Activated T-cell treated with anti-CD3 and anti-CD28 coated beads, Interleukin-2, amount 50 U/mL, for 4 hours (primary cell): ENCODE data around the gene LMO7. TPM values are rescaled to one million over a fixed set of nuclear protein-coding genes. Genes with fewer than 3 reads are reported as not detected.
A peak's percentile ranks its signal among the peaks of the same experiment; 100 is the strongest.

Source experiments
- ATAC-seq, 2 donors: fragments of 200-7000 bp; cut with Tn5 transposase; one replicate each; pipeline ENCODE4 v1.10.0; 2021
- DNase-seq: peaks from one replicate; pipeline ENCODE4 v3.0.0-alpha.2; 2020
- H3K27me3 Mint-ChIP-seq: one replicate; pipeline ENCODE4 v1.8.0; 2021; ENCODE audit warnings: low read depth, mixed read lengths
- H3K36me3 Mint-ChIP-seq: one replicate; pipeline ENCODE4 v1.8.0; 2022; ENCODE audit warnings: mixed read lengths; ENCODE audit not compliant: insufficient read depth
- H3K4me1 Mint-ChIP-seq: one replicate; pipeline ENCODE4 v1.8.0; 2021; ENCODE audit warnings: low read depth, mixed read lengths
- H3K4me3 Mint-ChIP-seq: one replicate; pipeline ENCODE4 v1.8.0; 2021; ENCODE audit warnings: mild to moderate bottlenecking, moderate library complexity, mixed read lengths
- H3K9me3 Mint-ChIP-seq: one replicate; pipeline ENCODE4 v1.8.0; 2021; ENCODE audit warnings: mixed read lengths
- total RNA-seq, 3 donors: library from RNA; stranded (reverse); gene quantifications; one replicate each; pipeline ENCODE4 v1.2.1, GENCODE V29; 2021

LMO7 gene
- total RNA-seq, 3 donors from 2014 or later: 4.2 to 5.9 (median 4.3) TPM

DNA sequence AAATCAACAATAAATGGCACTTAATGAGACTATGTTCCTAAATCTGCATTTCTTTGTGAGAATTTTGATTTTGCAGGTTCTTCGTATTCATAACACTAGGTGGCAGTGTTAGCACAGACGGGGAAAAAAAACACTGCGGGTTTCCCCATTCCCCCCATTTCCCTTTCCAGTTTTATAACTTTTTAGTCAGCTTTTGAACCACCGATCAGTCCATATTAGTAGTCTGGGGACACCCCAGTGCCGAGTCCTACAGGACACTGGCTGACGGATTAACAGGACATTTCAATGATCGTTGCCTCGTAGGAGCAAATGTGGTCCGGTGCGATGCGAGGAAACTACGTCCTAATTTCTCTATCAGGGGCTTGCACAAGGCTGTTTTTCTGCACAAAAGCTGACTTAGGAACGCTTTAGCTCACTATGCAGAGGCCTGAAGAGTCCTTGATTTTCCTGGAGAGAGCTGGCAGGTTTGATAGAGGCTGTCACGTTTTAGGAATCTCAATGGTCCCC is 234.3 kb downstream of the LMO7 start:
- DNase-seq (no peak), ATAC-seq (peak; percentile 27 to 32)
- H3K4me1 Mint-ChIP-seq: peaks cover 20% of the 10 kb centered on the region
- H3K4me3 Mint-ChIP-seq: peak overlapping the region; percentile 58
- H3K9me3 Mint-ChIP-seq: no peaks in the 10 kb centered on the region
- H3K27me3 Mint-ChIP-seq: peaks cover 8% of the 10 kb centered on the region
- no peaks in the 10 kb centered on the region for H3K36me3 Mint-ChIP-seq

DNA sequence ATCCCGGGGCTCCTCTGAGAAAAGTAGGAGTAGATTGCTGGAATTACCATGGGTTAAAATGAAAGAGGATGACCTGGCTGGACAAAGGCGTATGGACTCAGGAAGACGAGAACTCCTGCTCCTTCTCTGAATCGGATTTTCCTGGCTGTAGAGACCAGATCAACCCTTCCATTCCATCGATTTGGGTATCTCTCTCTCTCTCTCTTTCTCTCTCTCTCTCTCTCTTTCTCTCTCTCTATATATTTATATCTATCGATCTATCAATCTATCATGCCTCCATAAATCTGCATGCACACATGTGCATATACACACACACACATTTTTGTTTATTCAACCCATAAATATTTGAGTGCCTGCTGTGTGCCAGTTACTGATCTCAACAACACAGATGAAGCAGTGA is 234.9 kb downstream of the LMO7 start:
- DNase-seq (no peak), ATAC-seq (no peak)
- Mint-ChIP-seq H3K4me1 (peaks cover 24% of the 10 kb centered on the region), H3K4me3 (no peak overlapping the region), H3K27me3 (peaks cover 12% of the 10 kb centered on the region), H3K9me3 (no peaks in the 10 kb centered on the region), H3K36me3 (no peaks in the 10 kb centered on the region)

DNA sequence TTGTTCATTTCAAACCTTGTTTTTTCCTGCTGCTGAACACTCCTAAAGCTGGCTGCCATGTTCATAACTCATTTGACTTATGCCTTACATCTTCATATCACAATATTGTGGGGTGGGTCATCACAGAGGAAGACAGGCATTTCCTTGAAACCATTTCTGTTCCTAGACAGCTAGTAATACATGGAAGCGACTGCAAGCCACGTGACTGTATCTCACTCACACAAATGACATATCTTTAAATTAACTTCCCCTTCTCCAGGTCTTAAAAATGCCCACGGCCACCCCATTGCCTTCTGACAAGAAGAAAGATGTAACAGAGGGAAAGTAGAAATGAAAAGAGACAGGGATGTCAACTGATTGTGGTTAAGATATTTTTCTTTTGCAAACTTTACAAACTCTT is 236.8 kb downstream of the LMO7 start:
- DNase-seq: no peak
- Mint-ChIP-seq H3K9me3 (no peaks in the 10 kb centered on the region), H3K36me3 (no peaks in the 10 kb centered on the region), H3K27me3 (peaks cover 16% of the 10 kb centered on the region), H3K4me3 (no peak overlapping the region), H3K4me1 (peaks cover 25% of the 10 kb centered on the region)
- no peak for ATAC-seq

DNA sequence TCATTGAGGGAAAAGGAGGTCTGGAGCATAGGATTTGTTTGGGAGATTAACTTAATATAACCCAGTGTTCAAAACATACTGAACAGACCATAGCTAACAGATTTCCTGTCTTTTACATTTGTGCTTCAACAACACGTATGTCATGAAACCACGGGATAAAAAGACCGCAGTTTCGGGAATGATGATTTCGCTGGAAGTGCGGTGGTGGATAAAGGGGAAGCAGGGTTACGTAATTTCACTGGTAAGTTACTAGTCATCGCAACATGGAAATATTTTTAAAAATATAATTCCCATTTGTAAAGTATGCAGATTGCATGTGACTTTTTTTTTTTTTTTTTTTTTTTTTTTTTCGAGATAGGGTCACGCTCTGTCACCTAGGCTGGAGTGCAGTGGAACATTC is 237.4 kb downstream of the LMO7 start:
- ATAC-seq (no peak), DNase-seq (no peak)
- Mint-ChIP-seq H3K9me3 (no peaks in the 10 kb centered on the region), H3K36me3 (no peaks in the 10 kb centered on the region), H3K4me3 (no peak overlapping the region), H3K4me1 (peaks cover 25% of the 10 kb centered on the region), H3K27me3 (peaks cover 16% of the 10 kb centered on the region)

DNA sequence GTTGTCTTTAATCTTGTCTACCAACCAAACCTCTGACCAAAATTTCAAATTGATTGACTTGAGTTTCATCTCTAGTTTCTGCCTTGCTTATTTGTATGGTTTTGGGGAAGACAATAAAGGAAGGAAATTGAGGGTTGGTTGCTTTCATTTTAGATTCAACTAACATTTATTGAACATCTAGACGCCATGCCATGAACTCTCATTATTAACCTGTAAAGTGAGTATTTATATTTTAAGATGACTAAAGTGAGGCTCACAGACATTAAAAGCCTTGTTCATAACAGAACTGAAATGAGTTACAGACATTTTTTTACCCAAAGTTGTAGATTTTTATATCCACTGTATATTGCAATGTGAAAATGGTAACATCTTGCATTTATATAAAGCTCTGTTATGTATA is 239.3 kb downstream of the LMO7 start:
- ATAC-seq (no peak), DNase-seq (no peak)
- peaks cover 18% of the 10 kb centered on the region for H3K4me1 Mint-ChIP-seq
- H3K36me3 Mint-ChIP-seq: no peaks in the 10 kb centered on the region
- no peak overlapping the region for H3K4me3 Mint-ChIP-seq
- no peaks in the 10 kb centered on the region for H3K9me3 Mint-ChIP-seq
- H3K27me3 Mint-ChIP-seq: peaks cover 12% of the 10 kb centered on the region

DNA sequence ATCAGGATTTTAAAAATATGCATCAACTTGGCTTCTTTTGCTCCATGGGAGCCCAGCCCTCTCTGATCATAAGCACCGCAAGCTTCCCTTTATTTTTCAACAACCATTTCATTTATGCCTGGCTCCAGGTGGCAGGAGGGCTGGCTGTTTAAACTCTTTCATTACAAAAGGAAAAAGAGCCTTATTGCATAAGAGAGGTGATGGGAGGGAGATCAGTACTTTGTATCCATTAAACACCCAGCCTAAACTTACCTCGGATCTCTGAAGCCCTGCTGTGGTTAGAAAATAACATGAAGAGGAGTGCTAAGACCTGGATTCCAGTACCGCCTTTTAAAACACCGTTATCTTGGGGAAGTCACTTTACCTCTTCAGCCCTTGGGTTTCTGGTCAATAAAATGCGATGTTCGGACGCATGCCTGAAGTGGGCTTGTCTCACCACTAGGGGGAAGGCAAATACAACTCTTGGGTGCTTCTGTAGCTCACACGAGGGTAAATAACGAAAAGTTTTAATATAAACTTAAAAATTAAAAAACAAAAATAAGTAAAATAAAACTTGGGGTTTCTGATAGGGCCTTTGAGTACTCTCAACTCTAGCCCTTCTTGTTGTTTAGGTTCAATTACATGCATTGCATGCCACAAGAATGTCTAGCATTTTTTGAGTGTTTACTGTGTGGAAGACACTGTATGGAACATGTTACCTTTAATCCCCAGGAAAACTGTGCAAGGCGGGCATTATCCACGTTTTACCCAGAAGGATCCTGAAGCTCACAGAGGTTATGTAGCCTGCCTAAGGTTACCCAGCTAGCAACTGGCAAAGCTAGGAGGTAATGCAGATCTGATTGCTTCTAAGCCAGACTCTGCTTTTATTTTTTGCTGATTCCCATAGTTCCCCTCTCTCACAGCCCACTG is 240.3 kb downstream of the LMO7 start:
- ATAC-seq: peak; percentile 81 to 86
- peaks cover 9% of the 10 kb centered on the region for H3K4me1 Mint-ChIP-seq
- peak; percentile 35 for DNase-seq
- no peaks in the 10 kb centered on the region for H3K9me3 Mint-ChIP-seq
- H3K4me3 Mint-ChIP-seq: no peak overlapping the region
- peaks cover 8% of the 10 kb centered on the region for H3K27me3 Mint-ChIP-seq
- H3K36me3 Mint-ChIP-seq: no peaks in the 10 kb centered on the region

DNA sequence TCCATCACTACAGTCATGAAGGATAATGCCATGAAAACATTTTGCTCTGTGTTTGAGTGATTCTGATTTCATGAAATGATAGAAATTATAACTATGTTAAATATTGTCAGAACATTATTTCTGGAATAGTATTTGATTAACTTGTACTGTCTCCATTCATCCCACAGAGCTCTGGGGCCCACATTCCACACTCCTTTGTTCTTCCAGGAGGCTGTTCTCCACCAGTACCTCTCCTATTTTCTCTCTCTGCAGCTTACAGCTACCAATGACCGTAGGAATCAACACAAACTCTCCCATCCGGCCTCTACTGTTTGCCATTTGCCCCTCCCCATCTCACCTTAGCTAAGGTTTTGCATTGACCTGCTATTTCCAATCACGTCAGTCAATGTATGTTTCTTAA is 240.9 kb downstream of the LMO7 start:
- ATAC-seq (no peak), DNase-seq (no peak)
- peaks cover 9% of the 10 kb centered on the region for H3K4me1 Mint-ChIP-seq
- peaks cover 8% of the 10 kb centered on the region for H3K27me3 Mint-ChIP-seq
- no peaks in the 10 kb centered on the region for H3K36me3 Mint-ChIP-seq
- H3K4me3 Mint-ChIP-seq: no peak overlapping the region
- no peaks in the 10 kb centered on the region for H3K9me3 Mint-ChIP-seq

DNA sequence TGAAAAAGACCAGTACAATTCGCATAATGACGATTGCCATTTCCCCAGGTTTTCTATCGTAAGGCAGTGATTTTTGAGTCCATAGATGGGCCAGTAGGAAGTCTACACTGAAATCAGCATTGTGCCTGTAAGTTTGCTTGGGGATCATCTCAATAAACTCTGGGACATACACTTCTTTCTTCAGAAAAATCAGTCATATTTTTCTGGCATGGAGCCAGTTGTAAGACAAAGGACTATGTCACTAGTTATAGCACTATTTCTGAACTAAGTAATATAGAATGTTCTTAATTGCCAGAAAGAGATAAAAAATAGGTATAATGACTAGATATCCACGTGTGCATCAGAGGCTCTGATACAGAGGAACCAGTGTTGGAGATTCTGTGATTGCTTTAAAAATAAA is 243.5 kb downstream of the LMO7 start:
- no peak overlapping the region for H3K4me3 Mint-ChIP-seq
- DNase-seq (no peak), ATAC-seq (no peak)
- H3K9me3 Mint-ChIP-seq: no peaks in the 10 kb centered on the region
- peaks cover 8% of the 10 kb centered on the region for H3K27me3 Mint-ChIP-seq
- H3K36me3 Mint-ChIP-seq: no peaks in the 10 kb centered on the region
- H3K4me1 Mint-ChIP-seq: peaks cover 9% of the 10 kb centered on the region

DNA sequence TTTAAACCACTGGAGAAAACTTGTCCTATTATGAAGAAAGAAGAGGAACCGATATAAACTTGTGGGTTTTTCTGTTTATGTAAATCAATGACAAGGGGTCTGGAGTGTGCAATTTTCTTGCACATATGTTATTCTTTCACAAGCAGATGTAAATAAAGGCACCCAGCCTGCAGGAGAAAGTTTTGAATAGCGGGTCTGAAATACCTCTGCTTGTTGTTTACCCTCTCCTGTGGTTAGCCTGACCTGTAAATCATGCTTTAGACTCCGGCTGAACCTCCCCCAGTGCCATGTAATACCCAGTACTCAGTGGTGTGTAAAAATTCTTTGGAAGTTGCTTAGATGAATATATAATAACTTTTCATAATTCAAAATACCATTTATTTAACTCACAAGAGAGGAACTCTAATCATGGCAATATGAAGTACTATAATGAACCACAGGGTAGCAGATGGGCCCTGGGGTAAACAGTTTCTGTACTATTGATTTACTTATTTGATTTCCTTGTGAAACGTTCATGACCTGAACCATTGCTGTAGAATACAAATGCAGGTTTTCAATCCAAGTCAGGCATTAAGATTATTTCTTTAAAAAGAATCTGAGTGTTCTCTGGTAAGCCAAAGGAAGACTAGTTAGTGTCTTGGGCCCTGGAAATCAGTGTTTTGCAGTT is 245.1 kb downstream of the LMO7 start:
- ATAC-seq (no peak), DNase-seq (no peak)
- Mint-ChIP-seq H3K9me3 (no peaks in the 10 kb centered on the region), H3K4me3 (no peak overlapping the region), H3K36me3 (no peaks in the 10 kb centered on the region), H3K27me3 (peaks cover 2% of the 10 kb centered on the region), H3K4me1 (no peaks in the 10 kb centered on the region)

DNA sequence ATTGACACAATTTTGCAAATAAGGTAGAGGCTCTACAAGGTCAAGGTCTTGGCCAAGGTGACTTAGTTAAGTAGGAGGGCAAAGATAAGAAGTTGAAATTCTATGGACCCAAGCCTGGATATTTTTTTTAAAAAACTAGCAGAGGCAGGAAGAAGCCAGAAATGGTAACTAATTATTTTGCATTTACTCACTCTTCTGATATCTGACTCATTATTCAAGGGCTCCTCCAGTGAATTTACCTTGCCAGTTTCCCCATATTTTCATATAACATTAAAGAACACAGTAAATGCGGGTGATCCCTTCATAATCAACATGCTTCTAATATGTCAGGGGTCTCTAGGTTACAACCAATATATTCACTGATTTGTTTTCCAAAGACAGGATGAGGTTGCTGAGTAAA is 246.1 kb downstream of the LMO7 start:
- Mint-ChIP-seq H3K4me1 (no peaks in the 10 kb centered on the region), H3K4me3 (no peak overlapping the region), H3K36me3 (no peaks in the 10 kb centered on the region), H3K27me3 (peaks cover 5% of the 10 kb centered on the region), H3K9me3 (no peaks in the 10 kb centered on the region)
- no peak for ATAC-seq
- no peak for DNase-seq

DNA sequence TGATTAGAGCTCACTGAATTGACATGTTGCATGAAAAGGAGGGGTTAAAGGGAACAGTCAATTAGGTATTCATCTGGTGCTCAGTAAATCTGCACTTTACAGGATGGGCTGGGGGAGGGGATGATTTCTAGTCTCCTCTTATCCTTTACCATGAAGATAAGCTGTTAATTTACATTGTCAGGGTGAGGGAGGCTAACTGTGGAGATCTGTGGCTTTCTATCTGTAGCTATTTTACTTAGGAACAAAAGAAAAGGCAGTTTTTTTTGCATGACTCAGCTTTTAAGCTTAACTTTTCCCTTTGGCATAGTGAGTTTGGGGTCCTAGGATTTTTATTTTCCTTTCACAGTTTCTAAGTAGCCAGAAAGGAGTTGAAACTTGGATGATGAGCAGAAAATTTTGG is 253.3 kb downstream of the LMO7 start:
- DNase-seq (no peak), ATAC-seq (no peak)
- no peaks in the 10 kb centered on the region for H3K36me3 Mint-ChIP-seq
- H3K4me1 Mint-ChIP-seq: no peaks in the 10 kb centered on the region
- H3K9me3 Mint-ChIP-seq: no peaks in the 10 kb centered on the region
- peaks cover 7% of the 10 kb centered on the region for H3K27me3 Mint-ChIP-seq
- no peak overlapping the region for H3K4me3 Mint-ChIP-seq

DNA sequence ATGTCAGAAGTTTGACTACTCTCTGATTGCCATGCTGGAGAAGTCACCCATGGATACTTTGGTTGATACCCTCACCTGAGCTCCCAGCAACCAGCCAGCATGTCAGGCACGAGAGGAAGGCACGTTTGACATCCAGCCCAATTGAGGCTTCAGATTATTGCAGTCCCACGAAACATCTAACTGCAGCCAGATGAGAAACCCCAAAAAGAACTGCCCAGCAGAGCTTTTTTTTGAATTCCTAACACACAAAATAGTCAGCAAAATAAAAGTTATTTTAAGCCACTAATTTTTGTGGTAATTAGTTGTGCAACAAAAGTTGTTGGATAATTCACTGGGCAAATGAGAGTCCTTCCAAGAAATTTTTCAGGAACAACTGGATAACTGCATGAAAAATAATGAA is 259.0 kb downstream of the LMO7 start:
- Mint-ChIP-seq H3K27me3 (peaks cover 6% of the 10 kb centered on the region), H3K36me3 (no peaks in the 10 kb centered on the region), H3K9me3 (no peaks in the 10 kb centered on the region), H3K4me1 (no peaks in the 10 kb centered on the region), H3K4me3 (no peak overlapping the region)
- ATAC-seq (no peak), DNase-seq (no peak)

DNA sequence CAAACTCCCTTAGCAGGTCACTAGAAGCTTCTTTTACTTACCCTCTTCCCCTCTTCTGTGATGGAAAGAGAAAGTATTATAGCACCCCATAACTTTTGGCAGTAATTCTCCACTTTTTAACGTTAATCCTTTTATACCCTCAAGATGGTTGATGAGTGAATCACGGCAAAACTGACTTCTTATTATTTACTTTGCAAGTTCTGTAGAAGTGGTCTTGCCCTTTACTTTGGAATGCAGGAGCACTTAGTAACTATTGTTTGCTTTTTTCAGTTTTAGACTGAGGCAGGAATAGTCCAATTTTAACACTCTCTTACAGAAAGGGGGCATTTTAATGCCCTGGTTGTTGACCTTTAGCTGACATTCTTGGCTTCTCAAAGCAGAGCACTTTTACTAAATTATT is 260.1 kb downstream of the LMO7 start:
- Mint-ChIP-seq H3K4me3 (no peak overlapping the region), H3K4me1 (no peaks in the 10 kb centered on the region), H3K9me3 (no peaks in the 10 kb centered on the region), H3K27me3 (peaks cover 9% of the 10 kb centered on the region), H3K36me3 (no peaks in the 10 kb centered on the region)
- no peak for ATAC-seq
- DNase-seq: no peak

DNA sequence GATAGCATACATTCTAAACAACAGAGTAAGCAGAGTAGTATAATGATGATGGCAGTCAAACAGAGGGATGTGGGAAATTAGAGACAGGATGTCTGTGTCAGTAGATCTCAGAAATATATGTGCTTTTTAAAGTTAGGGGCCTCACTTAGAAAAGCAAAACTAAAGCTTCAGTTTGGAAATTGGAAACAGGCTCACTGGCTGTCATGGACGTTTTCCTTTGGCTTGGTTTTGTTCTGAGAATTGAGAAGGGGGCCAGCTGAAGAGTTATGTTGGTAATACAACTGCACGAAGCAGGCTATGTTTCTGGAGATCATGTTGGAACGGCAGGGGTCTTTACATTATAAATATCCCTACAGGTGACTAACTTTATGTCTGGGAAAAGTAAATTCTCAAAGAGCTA is 261.3 kb downstream of the LMO7 start:
- no peak for DNase-seq
- ATAC-seq: no peak
- H3K9me3 Mint-ChIP-seq: no peaks in the 10 kb centered on the region
- no peaks in the 10 kb centered on the region for H3K4me1 Mint-ChIP-seq
- H3K27me3 Mint-ChIP-seq: peaks cover 9% of the 10 kb centered on the region
- no peak overlapping the region for H3K4me3 Mint-ChIP-seq
- H3K36me3 Mint-ChIP-seq: no peaks in the 10 kb centered on the region

DNA sequence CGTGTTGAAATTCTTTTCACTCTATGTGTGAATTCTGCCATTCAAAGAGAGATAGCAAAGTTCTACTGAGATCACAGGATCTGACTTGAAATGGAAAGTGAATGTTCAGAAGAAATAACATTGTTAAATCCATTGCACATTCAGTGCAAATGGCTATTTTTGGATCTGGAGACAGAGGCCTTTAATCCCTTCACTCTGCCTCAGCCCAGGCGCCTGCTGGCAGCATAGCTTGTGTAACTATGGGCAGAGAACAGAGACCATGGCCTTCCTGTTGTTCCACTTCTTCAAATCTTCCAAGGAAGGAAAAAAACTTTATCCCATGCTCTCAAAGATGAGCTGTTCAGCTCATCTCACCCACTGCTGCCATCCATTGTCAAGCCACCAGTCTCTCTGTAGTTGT is 265.4 kb downstream of the LMO7 start:
- ATAC-seq (no peak), DNase-seq (no peak)
- Mint-ChIP-seq H3K4me3 (no peak overlapping the region), H3K27me3 (peaks cover 6% of the 10 kb centered on the region), H3K4me1 (no peaks in the 10 kb centered on the region), H3K9me3 (no peaks in the 10 kb centered on the region), H3K36me3 (no peaks in the 10 kb centered on the region)
